ENCODE results near the gene ADGRG6.

GRCh38 chr6:142376800-142377496 is 75.1 kb downstream of the ADGRG6 start:
- TF ChIP-seq CTCF (IDR thresholded peaks at IDR 0.05) (no peak), POLR2A (IDR thresholded peaks at IDR 0.05) (no peak)

Measured in Peyer's patch (tissue), 4 donors.